Erythroblast (primary cell): ENCODE data around the gene DNAJB13.

Experiments used
- GATA1 ChIP-seq: IDR thresholded peaks from 2 replicates; pipeline ENCODE4 v1.6.1; 2011; ENCODE audit warnings: low read depth, mild to moderate bottlenecking, control low read depth, low read length, moderate library complexity
- POLR2A ChIP-seq: IDR thresholded peaks from 2 replicates; pipeline ENCODE4 v1.6.1; 2011; ENCODE audit warnings: mild to moderate bottlenecking, low read length

GRCh38 chr11:73980001-73980961, 29.5 kb downstream of the DNAJB13 start:
- peak; percentile 72 for TF ChIP-seq POLR2A
- TF ChIP-seq GATA1, result no peak
